ENCODE data around the gene ZNF778.

DNA sequence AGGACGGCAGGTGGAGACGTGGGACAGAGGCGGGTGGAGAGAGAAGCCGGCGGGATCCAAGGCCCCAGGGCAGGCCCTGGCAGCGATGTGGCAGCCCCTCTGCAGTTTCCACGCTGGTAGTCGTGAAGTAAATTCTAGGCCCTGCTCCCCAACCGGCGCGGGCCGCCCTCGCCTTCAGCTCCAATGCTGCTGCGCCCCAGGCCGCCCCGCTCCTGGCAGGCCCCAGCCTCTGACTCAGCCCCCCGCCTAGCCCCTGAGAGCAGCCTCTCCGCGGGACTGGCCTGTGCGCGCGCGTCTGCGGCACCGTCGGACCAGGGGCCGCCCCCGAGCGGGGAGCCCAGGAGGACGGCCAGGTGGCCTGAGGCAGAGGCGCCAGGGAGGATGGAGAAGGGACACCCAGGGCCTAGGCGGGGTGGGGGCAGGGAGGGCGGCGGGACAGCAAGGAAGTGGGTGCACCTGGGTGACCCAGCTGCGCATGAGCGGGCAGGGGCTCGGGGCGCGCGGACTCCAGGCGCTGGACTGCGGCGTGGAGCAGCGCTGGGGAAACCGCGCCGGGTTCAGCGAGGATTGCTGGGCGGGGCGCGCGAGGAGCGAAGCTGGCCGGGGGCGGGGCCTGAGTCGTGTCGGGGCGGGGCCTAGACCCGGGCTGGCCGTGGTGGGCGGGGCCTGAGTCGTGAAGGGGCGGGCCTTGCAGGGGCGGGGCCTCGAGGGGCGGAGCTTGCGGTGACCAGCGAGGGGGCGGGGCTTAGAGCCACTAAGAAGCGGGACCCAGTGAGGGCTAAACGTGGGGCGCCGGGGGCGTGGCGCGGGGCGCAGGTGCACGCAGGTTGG is 29.6 kb downstream of the ZNF778 start:
- TF ChIP-seq, protein P1, sequence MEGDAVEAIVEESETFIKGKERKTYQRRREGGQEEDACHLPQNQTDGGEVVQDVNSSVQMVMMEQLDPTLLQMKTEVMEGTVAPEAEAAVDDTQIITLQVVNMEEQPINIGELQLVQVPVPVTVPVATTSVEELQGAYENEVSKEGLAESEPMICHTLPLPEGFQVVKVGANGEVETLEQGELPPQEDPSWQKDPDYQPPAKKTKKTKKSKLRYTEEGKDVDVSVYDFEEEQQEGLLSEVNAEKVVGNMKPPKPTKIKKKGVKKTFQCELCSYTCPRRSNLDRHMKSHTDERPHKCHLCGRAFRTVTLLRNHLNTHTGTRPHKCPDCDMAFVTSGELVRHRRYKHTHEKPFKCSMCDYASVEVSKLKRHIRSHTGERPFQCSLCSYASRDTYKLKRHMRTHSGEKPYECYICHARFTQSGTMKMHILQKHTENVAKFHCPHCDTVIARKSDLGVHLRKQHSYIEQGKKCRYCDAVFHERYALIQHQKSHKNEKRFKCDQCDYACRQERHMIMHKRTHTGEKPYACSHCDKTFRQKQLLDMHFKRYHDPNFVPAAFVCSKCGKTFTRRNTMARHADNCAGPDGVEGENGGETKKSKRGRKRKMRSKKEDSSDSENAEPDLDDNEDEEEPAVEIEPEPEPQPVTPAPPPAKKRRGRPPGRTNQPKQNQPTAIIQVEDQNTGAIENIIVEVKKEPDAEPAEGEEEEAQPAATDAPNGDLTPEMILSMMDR (IDR thresholded peaks at IDR 0.05; ENCODE audit: borderline replicate concordance, extremely low read depth, low read length, poor library complexity, severe bottlenecking), result no peak
- TF ChIP-seq EZH2 (IDR thresholded peaks at IDR 0.05; ENCODE audit: borderline replicate concordance, low read depth, low read length, severe bottlenecking), result no peak
